H9 (cell line): Measurements from ENCODE around the gene ADAT1. TPM values are rescaled to one million over a fixed set of nuclear protein-coding genes. Genes with fewer than 3 reads are reported as not detected.

Source experiments
- DNase-seq: peaks from one replicate; pipeline ENCODE4 v3.0.0-alpha.2; 2017
- H2AFZ ChIP-seq: one replicate; pipeline ENCODE4 v1.6.1; 2013; ENCODE audit warnings: mild to moderate bottlenecking, low read length, control low read depth, moderate library complexity
- H2AK5ac ChIP-seq: 2 replicates; pipeline ENCODE4 v1.6.1; 2013; ENCODE audit warnings: low read length, control low read depth, mixed read lengths; ENCODE audit not compliant: insufficient read length
- H2BK120ac ChIP-seq: one replicate; pipeline ENCODE4 v1.6.1; 2013; ENCODE audit warnings: low read depth, mild to moderate bottlenecking, low read length, control low read depth, inconsistent platforms; ENCODE audit not compliant: poor library complexity, severe bottlenecking
- H2BK12ac ChIP-seq: 2 replicates; pipeline ENCODE4 v1.6.1; 2013; ENCODE audit warnings: low read length, control low read depth, mixed read lengths, low read depth; ENCODE audit not compliant: insufficient read length
- H2BK15ac ChIP-seq: 2 replicates; pipeline ENCODE4 v1.6.1; 2013; ENCODE audit warnings: low read depth, low read length, control low read depth
- H2BK20ac ChIP-seq: one replicate; pipeline ENCODE4 v1.6.1; 2013; ENCODE audit warnings: low read depth, mild to moderate bottlenecking, low read length, control low read depth, inconsistent platforms; ENCODE audit not compliant: poor library complexity, severe bottlenecking
- H2BK5ac ChIP-seq: 2 replicates; pipeline ENCODE4 v1.6.1; 2013; ENCODE audit warnings: low read length, control low read depth, mixed read lengths; ENCODE audit not compliant: insufficient read length
- H3K14ac ChIP-seq: 2 replicates; pipeline ENCODE4 v1.6.1; 2013; ENCODE audit warnings: low read length, control low read depth; ENCODE audit not compliant: insufficient read depth
- H3K18ac ChIP-seq: 2 replicates; pipeline ENCODE4 v1.6.1; 2013; ENCODE audit warnings: low read depth, mild to moderate bottlenecking, mixed read lengths, low read length, control low read depth; ENCODE audit not compliant: insufficient read length
- H3K23ac ChIP-seq: 2 replicates; pipeline ENCODE4 v1.6.1; 2013; ENCODE audit warnings: low read length, control low read depth, mixed read lengths, low read depth; ENCODE audit not compliant: insufficient read length
- H3K23me2 ChIP-seq: 2 replicates; pipeline ENCODE4 v1.6.1; 2013; ENCODE audit warnings: low read depth, mild to moderate bottlenecking, mixed read lengths, low read length, control low read depth; ENCODE audit not compliant: insufficient read length, poor library complexity, severe bottlenecking
- H3K27ac ChIP-seq: 2 replicates; pipeline ENCODE4 v1.5.1; 2013; ENCODE audit warnings: low read length, control low read depth, mixed read lengths, low read depth; ENCODE audit not compliant: insufficient read length
- H3K27me3 ChIP-seq: 2 replicates; pipeline ENCODE4 v1.6.1; 2013; ENCODE audit warnings: low read length, control low read depth, inconsistent platforms; ENCODE audit not compliant: insufficient read depth
- H3K4ac ChIP-seq: 2 replicates; pipeline ENCODE4 v1.6.1; 2013; ENCODE audit warnings: low read depth, mild to moderate bottlenecking, control low read depth, inconsistent platforms, low read length, moderate library complexity
- H3K4me1 ChIP-seq: 2 replicates; pipeline ENCODE4 v1.6.1; 2013; ENCODE audit warnings: low read length, control low read depth, inconsistent platforms; ENCODE audit not compliant: insufficient read depth
- H3K4me2 ChIP-seq: 2 replicates; pipeline ENCODE4 v1.6.1; 2013; ENCODE audit warnings: low read length, control low read depth, mixed read lengths; ENCODE audit not compliant: insufficient read length, insufficient read depth
- H3K56ac ChIP-seq: 2 replicates; pipeline ENCODE4 v1.6.1; 2013; ENCODE audit warnings: low read depth, mild to moderate bottlenecking, mixed read lengths, low read length, control low read depth; ENCODE audit not compliant: insufficient read length
- H3K79me1 ChIP-seq: 2 replicates; pipeline ENCODE4 v1.6.1; 2013; ENCODE audit warnings: low read depth, mild to moderate bottlenecking, moderate library complexity, low read length, control low read depth, inconsistent platforms; ENCODE audit not compliant: insufficient read depth, poor library complexity, severe bottlenecking
- H3K79me2 ChIP-seq: 2 replicates; pipeline ENCODE4 v1.6.1; 2013; ENCODE audit warnings: low read length, control low read depth, inconsistent platforms; ENCODE audit not compliant: insufficient read depth
- H3K9ac ChIP-seq: 2 replicates; pipeline ENCODE4 v1.6.1; 2013; ENCODE audit warnings: low read length, control low read depth, mixed read lengths; ENCODE audit not compliant: insufficient read length; ENCODE audit errors: extremely low read depth
- H3K9me3 ChIP-seq: one replicate; pipeline ENCODE4 v1.6.1; 2013; ENCODE audit warnings: low read depth, low read length, inconsistent platforms; ENCODE audit not compliant: control insufficient read depth
- H3T11ph ChIP-seq: one replicate; pipeline ENCODE4 v1.6.1; 2013; ENCODE audit warnings: mild to moderate bottlenecking, low read length, control low read depth, inconsistent platforms
- H4K20me1 ChIP-seq: one replicate; pipeline ENCODE4 v1.6.1; 2013; ENCODE audit not compliant: control insufficient read depth, insufficient read length, insufficient read depth
- H4K5ac ChIP-seq: 2 replicates; pipeline ENCODE4 v1.6.1; 2013; ENCODE audit warnings: low read depth, mild to moderate bottlenecking, mixed read lengths, low read length, control low read depth; ENCODE audit not compliant: insufficient read length
- H4K8ac ChIP-seq: replicated peaks from 2 replicates; pipeline ENCODE4 v1.6.1; 2013; ENCODE audit warnings: low read length, control low read depth, mixed read lengths, low read depth; ENCODE audit not compliant: insufficient read length
- H4K91ac ChIP-seq: 2 replicates; pipeline ENCODE4 v1.6.1; 2013; ENCODE audit warnings: low read depth, mild to moderate bottlenecking, moderate library complexity, mixed read lengths, low read length, control low read depth; ENCODE audit not compliant: insufficient read length
- H3K27ac Mint-ChIP-seq, 3 experiments: 2 replicates in 2 of 3; 3 replicates in 1 of 3; pipeline ENCODE4 v1.8.0; 2020 to 2021; ENCODE audit warnings: mixed read lengths in 3 of 3, mild to moderate bottlenecking in 1 of 3, moderate library complexity in 1 of 3
- H3K27me3 Mint-ChIP-seq: 2 replicates; pipeline ENCODE4 v1.8.0; 2021; ENCODE audit warnings: low read depth, mild to moderate bottlenecking, moderate library complexity, mixed read lengths
- H3K36me3 Mint-ChIP-seq, 3 experiments: 2 replicates in 2 of 3; 3 replicates in 1 of 3; pipeline ENCODE4 v1.8.0; 2020 to 2021; ENCODE audit warnings: low read depth in 3 of 3, mixed read lengths in 3 of 3; ENCODE audit not compliant: insufficient read depth in 1 of 3
- H3K4me1 Mint-ChIP-seq, 2 experiments: 2 replicates each; pipeline ENCODE4 v1.8.0; 2020; ENCODE audit warnings: mixed read lengths in 2 of 2
- H3K4me3 Mint-ChIP-seq, 2 experiments: 2 replicates in 1 of 2; 3 replicates in 1 of 2; pipeline ENCODE4 v1.8.0; 2020 to 2021; ENCODE audit warnings: mild to moderate bottlenecking in 2 of 2, mixed read lengths in 2 of 2, moderate library complexity in 1 of 2
- H3K9me3 Mint-ChIP-seq, 2 experiments: 2 replicates in 1 of 2; 3 replicates in 1 of 2; pipeline ENCODE4 v1.8.0; 2020; ENCODE audit warnings: mild to moderate bottlenecking in 2 of 2, mixed read lengths in 2 of 2, moderate library complexity in 1 of 2
- WGBS: extraction: QIAGEN DNeasy Blood & Tissue Kit; methylation state at CpG from one replicate; pipeline ENCODE4 v1.1.7; 2013; ENCODE audit warnings: missing lambda C conversion rate, low lambda C conversion rate, mixed read lengths; ENCODE audit not compliant: insufficient read length; ENCODE audit errors: extremely low coverage; 5-methylcytosine and 5-hydroxymethylcytosine counted together
- total RNA-seq: library from RNA; stranded (reverse); gene quantifications from 2 replicates; pipeline ENCODE4 v1.2.1, GENCODE V29; 2021
- TF ChIP-seq, protein P1 (sequence below): fragments of 200-600 bp; sonication (generic); conservative IDR thresholded peaks from 3 replicates; pipeline ENCODE4 v1.8.0; 2021; ENCODE audit warnings: antibody characterized with exemption, mild to moderate bottlenecking

Gene ADAT1
- total RNA-seq, 1 experiment from 2014 or later = 54.2 TPM

DNA sequence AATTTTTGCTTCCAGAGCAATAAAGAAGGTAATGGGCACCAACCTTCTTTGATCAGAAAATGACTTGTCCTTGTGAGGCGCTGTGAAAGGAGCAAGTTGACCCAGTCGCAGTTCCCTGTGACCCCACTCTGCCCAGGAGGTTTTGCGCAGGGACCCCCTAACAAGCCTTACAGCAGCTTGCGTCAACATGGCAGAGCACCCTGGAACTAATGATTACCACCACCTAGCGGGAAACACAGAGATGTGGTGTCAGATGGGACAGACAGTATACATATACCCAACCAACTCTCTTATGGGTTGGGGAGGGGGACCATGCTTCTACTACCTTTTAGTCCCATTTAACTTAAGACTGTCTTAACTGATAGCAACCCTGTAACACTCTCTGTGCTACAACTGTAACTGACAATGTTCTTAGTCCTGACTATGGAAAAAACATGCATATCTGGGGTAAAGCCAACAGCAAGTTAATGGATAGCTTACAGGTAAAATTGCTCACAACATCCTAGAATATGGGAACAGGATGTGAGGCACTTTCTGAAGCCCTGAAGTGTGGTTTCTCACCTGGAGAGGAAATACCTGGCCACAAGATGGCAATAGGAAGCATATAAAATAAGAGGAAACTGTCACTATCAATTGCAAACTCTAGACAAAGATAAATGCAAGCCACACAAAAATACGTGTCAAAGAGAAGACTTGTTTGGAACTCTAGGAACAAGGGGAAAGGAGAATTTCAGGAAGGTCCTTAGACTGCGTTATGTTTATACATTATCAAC is 21.3 kb upstream of the ADAT1 start:
- no peaks in the 10 kb centered on the region for H3K27me3 Mint-ChIP-seq
- Histone ChIP-seq H3T11ph (no peak overlapping the region), H4K91ac (no peak overlapping the region), H3K9me3 (no peaks in the 10 kb centered on the region), H3K56ac (no peak overlapping the region), H3K79me2 (peaks cover 25% of the 10 kb centered on the region), H3K27ac (no peak overlapping the region), H3K14ac (no peak overlapping the region), H4K5ac (no peak overlapping the region), H3K23ac (no peak overlapping the region), H2AK5ac (no peak overlapping the region), H3K4ac (no peak overlapping the region), H3K9ac (no peak overlapping the region), H2BK5ac (no peak overlapping the region), H2BK120ac (no peak overlapping the region), H4K20me1 (no peaks in the 10 kb centered on the region), H3K23me2 (no peaks in the 10 kb centered on the region), H4K8ac (no peak overlapping the region), H3K4me2 (no peak overlapping the region), H2BK12ac (no peak overlapping the region), H2BK20ac (no peak overlapping the region), H3K79me1 (no peaks in the 10 kb centered on the region), H3K27me3 (no peaks in the 10 kb centered on the region), H3K18ac (no peak overlapping the region), H2BK15ac (no peak overlapping the region), H2AFZ (no peak overlapping the region), H3K4me1 (no peaks in the 10 kb centered on the region)
- peaks cover 8 to 13% of the 10 kb centered on the region in 2 experiments for H3K4me1 Mint-ChIP-seq
- WGBS = no CpG with 5 or more reads among the region's 7 CpGs
- no peak for DNase-seq
- no peaks in the 10 kb centered on the region; a peak in 1 of 5 replicates for H3K9me3 Mint-ChIP-seq
- H3K36me3 Mint-ChIP-seq = peaks cover 42 to 64% (median 55%) of the 10 kb centered on the region in 3 experiments; a peak in 6 of 7 replicates
- H3K27ac Mint-ChIP-seq = peak overlapping the region in 1 of 3 experiments; percentile 2; a peak in 2 of 7 replicates
- peak overlapping the region; percentile 24 to 25; a peak in 3 of 5 replicates for H3K4me3 Mint-ChIP-seq
- TF ChIP-seq, protein P1, sequence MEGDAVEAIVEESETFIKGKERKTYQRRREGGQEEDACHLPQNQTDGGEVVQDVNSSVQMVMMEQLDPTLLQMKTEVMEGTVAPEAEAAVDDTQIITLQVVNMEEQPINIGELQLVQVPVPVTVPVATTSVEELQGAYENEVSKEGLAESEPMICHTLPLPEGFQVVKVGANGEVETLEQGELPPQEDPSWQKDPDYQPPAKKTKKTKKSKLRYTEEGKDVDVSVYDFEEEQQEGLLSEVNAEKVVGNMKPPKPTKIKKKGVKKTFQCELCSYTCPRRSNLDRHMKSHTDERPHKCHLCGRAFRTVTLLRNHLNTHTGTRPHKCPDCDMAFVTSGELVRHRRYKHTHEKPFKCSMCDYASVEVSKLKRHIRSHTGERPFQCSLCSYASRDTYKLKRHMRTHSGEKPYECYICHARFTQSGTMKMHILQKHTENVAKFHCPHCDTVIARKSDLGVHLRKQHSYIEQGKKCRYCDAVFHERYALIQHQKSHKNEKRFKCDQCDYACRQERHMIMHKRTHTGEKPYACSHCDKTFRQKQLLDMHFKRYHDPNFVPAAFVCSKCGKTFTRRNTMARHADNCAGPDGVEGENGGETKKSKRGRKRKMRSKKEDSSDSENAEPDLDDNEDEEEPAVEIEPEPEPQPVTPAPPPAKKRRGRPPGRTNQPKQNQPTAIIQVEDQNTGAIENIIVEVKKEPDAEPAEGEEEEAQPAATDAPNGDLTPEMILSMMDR = peak; percentile 37; the same call in 2 of the 3 replicates
